NCI-H2227 (cell line): ENCODE measurements around the gene ZNRF1.
"Not testable (repeated sequence)": the region's sequence is repeated elsewhere in the genome, so short reads cannot be mapped to it uniquely, and the experiment has no call there.

Source experiments
- DNase-seq: peaks from one replicate; lab custom pipeline; 2025; ENCODE audit not compliant: unreplicated experiment; lab: John Stamatoyannopoulos, UW

Gene ZNRF1

GRCh38 chr16:75074920-75075687 lies 76.3 kb downstream of the ZNRF1 start:
- no peak for DNase-seq

- DNase-seq, result no peak
These were observed 77.0 kb downstream of the ZNRF1 start for GRCh38 chr16:75075688-75076268.

DNA sequence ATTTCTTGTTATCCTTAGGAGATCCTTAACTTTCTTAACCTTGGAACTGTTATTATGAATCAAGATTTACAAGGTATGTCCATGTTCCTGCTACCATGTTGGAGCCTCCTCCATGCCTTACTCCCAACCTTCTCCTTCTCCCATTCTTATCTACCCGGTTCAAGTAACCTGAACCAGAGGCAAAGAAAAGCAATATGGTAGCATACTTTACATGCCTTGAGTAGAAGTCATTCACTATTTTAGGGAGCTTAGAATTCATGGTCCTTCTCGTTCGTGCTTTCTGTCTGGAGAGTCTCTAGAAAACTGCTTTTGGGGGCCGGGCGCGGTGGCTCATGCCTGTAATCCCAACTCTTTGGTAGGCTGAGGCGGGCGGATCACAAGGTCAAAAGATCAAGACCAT lies 80.1 kb downstream of the ZNRF1 start:
- DNase-seq, result no peak

- no peak for DNase-seq
These were observed 80.6 kb downstream of the ZNRF1 start for GRCh38 chr16:75079346-75079926.

- no peak for DNase-seq
These were observed 81.6 kb downstream of the ZNRF1 start for GRCh38 chr16:75080205-75081029.

GRCh38 chr16:75081179-75081859 lies 82.5 kb downstream of the ZNRF1 start:
- no peak for DNase-seq

- DNase-seq, result no peak
These were observed 85.0 kb downstream of the ZNRF1 start for GRCh38 chr16:75083813-75084212.

- DNase-seq, result no peak
These were observed 86.7 kb downstream of the ZNRF1 start for GRCh38 chr16:75085556-75085955.

- DNase-seq, result no peak
These were observed 87.5 kb downstream of the ZNRF1 start for GRCh38 chr16:75086281-75086680.

DNA sequence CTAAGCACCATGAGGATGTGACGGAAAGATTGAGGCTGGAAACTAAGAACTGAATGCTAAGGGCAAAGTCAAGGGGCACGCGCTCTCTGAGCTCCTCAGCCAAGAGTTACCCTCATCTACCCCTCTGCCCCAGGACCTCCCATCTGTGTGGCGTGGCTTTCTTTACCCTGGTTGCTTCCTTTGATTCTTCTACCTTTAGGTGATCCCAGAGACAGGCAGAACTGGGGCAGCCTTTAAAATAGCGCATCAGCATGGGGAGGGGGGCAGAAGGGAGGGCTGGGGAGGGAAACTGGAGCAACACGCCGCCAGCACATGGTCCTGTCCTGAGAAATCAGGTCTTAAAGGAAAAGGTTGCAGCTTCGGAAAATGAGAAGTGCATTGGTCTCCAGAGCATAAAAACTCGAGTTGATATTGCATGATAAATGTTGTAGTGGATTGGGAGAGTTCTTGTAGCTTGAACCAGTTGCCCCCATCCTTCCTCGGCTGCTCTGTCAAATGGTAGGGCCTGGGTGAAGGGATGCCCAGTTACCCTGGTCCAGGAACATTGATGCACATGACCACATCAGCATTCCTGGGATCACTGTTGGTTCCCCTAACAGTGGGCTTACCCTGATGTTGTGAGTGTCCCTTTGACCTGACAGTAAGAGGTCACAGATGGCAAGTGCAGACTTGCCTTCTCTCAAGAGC lies 88.0 kb downstream of the ZNRF1 start:
- DNase-seq, result no peak

GRCh38 chr16:75087375-75087979 lies 88.7 kb downstream of the ZNRF1 start:
- DNase-seq, result peak; percentile 23

DNA sequence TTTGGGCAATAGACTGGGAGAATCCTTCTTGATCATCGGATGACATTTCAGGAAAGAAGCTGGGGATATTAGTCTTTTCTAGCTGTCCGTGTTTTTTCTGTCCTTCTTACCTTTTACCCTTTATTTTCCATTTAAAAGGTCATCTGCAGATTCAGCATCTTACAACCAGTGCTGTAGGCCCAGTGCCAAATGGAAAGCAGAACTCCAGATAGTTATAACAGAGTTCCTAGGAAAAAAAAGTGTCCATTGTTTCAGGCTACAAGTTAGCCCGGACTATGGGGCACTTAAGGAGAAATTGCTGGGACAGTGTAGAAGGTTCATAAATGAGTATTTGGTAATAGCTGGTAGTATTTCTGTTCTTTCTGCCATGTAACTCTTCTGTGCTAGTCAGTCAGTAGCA lies 89.4 kb downstream of the ZNRF1 start:
- DNase-seq, result no peak

DNA sequence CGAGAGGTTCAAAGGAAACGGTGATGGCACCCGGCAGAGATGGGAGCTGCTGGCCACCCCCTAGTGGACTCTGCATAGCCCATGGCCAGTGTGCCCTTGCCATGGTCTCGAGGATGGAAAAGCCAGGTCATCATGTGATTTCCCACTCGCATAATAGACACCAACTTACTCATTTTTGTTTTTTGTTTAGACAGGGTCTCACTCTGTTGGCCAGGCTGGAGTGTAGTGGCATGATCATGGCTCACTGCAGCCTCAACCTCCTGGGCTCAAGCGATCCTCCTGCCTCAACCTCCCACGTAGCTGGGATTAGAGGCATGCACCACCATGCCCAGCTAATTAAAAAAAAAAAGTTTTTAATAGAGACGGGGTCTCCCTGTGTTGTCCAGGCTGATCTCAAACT lies 90.1 kb downstream of the ZNRF1 start:
- no peak for DNase-seq

GRCh38 chr16:75089486-75090202 lies 90.8 kb downstream of the ZNRF1 start:
- DNase-seq, result no peak

DNA sequence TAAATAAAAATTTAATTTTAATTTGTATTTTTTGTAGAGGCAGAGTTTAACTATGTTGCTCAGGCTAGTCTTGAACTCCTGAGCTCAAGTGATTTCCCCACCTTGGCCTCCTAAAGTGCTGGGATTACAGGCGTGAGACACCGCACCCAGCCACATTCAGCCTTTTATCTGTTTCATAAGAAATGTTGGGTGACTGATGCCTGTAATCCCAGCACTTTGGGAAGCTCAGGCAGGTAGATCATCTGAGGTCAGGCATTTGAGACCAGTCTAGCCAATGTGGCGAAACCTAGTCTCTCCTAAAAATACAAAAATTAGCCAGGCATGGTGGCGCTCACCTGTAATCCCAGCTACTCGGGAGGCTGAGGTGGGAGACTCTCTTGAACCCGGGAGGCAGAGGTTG lies 92.1 kb downstream of the ZNRF1 start:
- not testable (repeated sequence) for DNase-seq

- not testable (repeated sequence) for DNase-seq
These were observed 92.8 kb downstream of the ZNRF1 start for GRCh38 chr16:75091619-75092018.

DNA sequence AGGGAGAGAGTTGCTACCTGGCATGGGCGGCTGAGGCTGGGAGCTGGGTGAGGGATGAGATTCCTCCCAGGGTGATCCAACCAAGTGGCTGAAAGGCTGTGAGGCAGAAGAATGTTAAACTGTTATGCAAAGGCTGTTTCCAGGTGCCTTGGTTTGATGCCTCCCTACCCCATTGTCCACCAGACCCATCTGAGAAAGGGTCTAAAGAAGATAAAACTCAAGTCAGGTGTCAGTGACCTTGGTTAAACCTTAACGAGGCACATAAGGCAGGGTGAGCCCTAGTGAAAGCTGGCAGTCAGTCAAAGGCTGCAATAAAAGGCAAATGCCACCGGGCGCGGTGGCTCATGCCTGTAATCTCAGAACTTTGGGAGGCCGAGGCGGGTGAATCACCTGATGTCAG lies 94.0 kb downstream of the ZNRF1 start:
- no peak for DNase-seq

DNA sequence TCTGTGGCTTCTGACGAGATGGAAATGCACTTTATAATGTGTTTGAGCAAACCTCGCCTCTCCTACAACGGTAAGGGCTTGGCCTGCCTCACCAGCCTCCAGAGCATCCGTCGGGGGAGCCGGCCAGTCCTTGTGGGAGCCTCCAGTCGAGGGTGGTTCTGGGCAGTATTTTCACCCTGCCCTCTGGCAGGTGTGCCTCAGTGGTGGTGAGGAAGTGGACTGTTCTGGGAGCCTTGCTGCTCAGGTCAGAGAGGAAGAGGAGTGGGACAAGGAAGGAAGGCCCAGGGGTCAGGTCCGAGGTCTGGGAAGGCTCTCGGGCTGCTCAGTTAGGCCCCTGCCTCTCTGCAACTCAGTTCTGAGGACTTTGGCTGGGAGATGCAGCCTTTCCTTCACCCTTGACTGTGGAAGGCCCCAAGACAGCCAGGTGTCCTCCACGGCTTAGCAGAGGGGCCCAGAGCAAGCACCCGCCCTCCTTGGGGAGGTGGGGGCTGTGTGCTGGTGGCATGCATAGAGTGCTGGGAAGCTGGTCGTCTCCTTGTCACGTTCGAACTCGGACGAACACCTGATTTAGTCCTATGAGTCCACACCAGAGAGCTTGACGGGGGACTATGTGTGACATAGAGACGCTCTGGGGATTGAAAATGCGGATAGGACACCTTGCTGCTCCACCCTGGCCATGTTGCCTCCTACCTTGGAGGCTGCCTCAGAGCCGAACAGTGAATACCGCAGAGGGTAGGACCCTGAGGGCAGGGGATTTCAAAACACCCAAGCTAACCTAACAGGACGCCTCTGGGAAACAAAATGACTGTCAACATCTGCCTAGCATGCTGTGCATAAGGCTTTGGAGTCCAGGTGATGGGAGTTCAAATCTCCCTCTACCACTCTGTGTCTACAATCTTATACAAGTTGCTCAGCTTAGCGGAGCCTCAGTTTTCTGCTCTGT lies 95.0 kb downstream of the ZNRF1 start:
- no peak for DNase-seq
